IMR-90 (cell line): ENCODE data around the gene ALOX5AP. TPM values are rescaled to one million over a fixed set of nuclear protein-coding genes. Genes with fewer than 3 reads are reported as not detected.

Experiments used
- ATAC-seq: fragments of 200-7000 bp; cut with Tn5 transposase; 2 replicates; pipeline ENCODE4 v1.9.1; 2020; ENCODE audit warnings: low read depth, mild to moderate bottlenecking, moderate library complexity
- BruUV-seq: library from RNA; stranded (reverse); fragments of 400-500 nt; replicated peaks from 2 replicates; lab custom pipeline; 2021; lab: Mats Ljungman, UMichigan
- CTCF ChIA-PET: fragments of 300-600 bp; formaldehyde crosslinking; extraction: SDS; loops from one replicate; lab custom pipeline; 2021; ENCODE audit warnings: antibody characterized with exemption; lab: Yijun Ruan, JAX
- POLR2A ChIA-PET: fragments of 300-600 bp; sonication (Branson Sonifier 250); formaldehyde crosslinking; loops from one replicate; lab custom pipeline; 2022; ENCODE audit warnings: antibody characterized with exemption; ENCODE audit not compliant: unreplicated experiment; lab: Charles Lee
- DNase-seq: peaks from one replicate; pipeline ENCODE4 v3.0.0; 2013
- H2AFZ ChIP-seq: replicated peaks from 2 replicates; pipeline ENCODE3; 2013; ENCODE audit warnings: low read length, mild to moderate bottlenecking; ENCODE audit not compliant: poor library complexity
- H2AK5ac ChIP-seq: 2 replicates; pipeline ENCODE4 v1.6.1; 2013; ENCODE audit warnings: low read depth, low read length, inconsistent platforms
- H2AK9ac ChIP-seq: replicated peaks from 2 replicates; pipeline ENCODE3; 2013; ENCODE audit warnings: mild to moderate bottlenecking, low read depth, low read length, moderate library complexity; ENCODE audit not compliant: poor library complexity
- H2BK120ac ChIP-seq: 2 replicates; pipeline ENCODE4 v1.6.1; 2013; ENCODE audit warnings: low read depth, low read length, inconsistent platforms
- H2BK15ac ChIP-seq: 3 replicates; pipeline ENCODE4 v1.6.1; 2013; ENCODE audit warnings: low read depth, low read length, inconsistent platforms
- H2BK20ac ChIP-seq: 2 replicates; pipeline ENCODE4 v1.6.1; 2013; ENCODE audit warnings: low read depth, mild to moderate bottlenecking, inconsistent platforms, low read length, moderate library complexity
- H2BK5ac ChIP-seq: 2 replicates; pipeline ENCODE4 v1.6.1; 2013; ENCODE audit warnings: mild to moderate bottlenecking, low read depth, low read length, inconsistent platforms; ENCODE audit not compliant: poor library complexity, severe bottlenecking
- H3K14ac ChIP-seq: replicated peaks from 2 replicates; pipeline ENCODE4 v1.6.1; 2013; ENCODE audit warnings: low read depth, low read length, inconsistent platforms
- H3K18ac ChIP-seq: 2 replicates; pipeline ENCODE4 v1.6.1; 2013; ENCODE audit warnings: low read depth, low read length, control low read depth
- H3K23ac ChIP-seq: 2 replicates; pipeline ENCODE4 v1.6.1; 2013; ENCODE audit warnings: low read depth, low read length, inconsistent platforms
- H3K27ac ChIP-seq: 2 replicates; pipeline ENCODE4 v1.5.1; 2013; ENCODE audit warnings: mild to moderate bottlenecking, control low read depth, low read length; ENCODE audit not compliant: insufficient read depth
- H3K27me3 ChIP-seq: 2 replicates; pipeline ENCODE4 v1.6.1; 2013; ENCODE audit warnings: low read length; ENCODE audit not compliant: control insufficient read depth, insufficient read depth
- H3K36me3 ChIP-seq: 2 replicates; pipeline ENCODE4 v1.6.1; 2013; ENCODE audit warnings: low read length, mixed read lengths; ENCODE audit not compliant: control insufficient read depth, insufficient read depth
- H3K4ac ChIP-seq: 2 replicates; pipeline ENCODE4 v1.6.1; 2013; ENCODE audit warnings: low read depth, low read length, inconsistent platforms
- H3K4me1 ChIP-seq: 2 replicates; pipeline ENCODE4 v1.6.1; 2013; ENCODE audit warnings: low read length, mixed read lengths; ENCODE audit not compliant: control insufficient read depth, insufficient read depth
- H3K4me2 ChIP-seq: 2 replicates; pipeline ENCODE4 v1.6.1; 2013; ENCODE audit warnings: low read depth, mild to moderate bottlenecking, control low read depth, low read length, moderate library complexity
- H3K4me3 ChIP-seq: 2 replicates; pipeline ENCODE4 v1.5.1; 2013; ENCODE audit warnings: low read depth, mild to moderate bottlenecking, control low read depth, low read length, moderate library complexity; ENCODE audit not compliant: insufficient read depth
- H3K56ac ChIP-seq: 2 replicates; pipeline ENCODE4 v1.6.1; 2013; ENCODE audit warnings: low read length, inconsistent platforms; ENCODE audit not compliant: insufficient read depth; ENCODE audit errors: extremely low read depth
- H3K79me1 ChIP-seq, 2 experiments: 2 replicates each; pipeline ENCODE4 v1.6.1; 2013; ENCODE audit warnings: low read length in 2 of 2, inconsistent platforms in 1 of 2, low read depth in 1 of 2
- H3K9ac ChIP-seq: 2 replicates; pipeline ENCODE4 v1.6.1; 2013; ENCODE audit warnings: low read depth, low read length, control low read depth
- H3K9me1 ChIP-seq: 2 replicates; pipeline ENCODE4 v1.6.1; 2013; ENCODE audit warnings: low read length, inconsistent platforms; ENCODE audit not compliant: insufficient read depth
- H3K9me3 ChIP-seq: 2 replicates; pipeline ENCODE4 v1.6.1; 2013; ENCODE audit warnings: low read length; ENCODE audit not compliant: control insufficient read depth, insufficient read depth
- H4K20me1 ChIP-seq: 2 replicates; pipeline ENCODE4 v1.6.1; 2013; ENCODE audit warnings: low read length, inconsistent platforms; ENCODE audit not compliant: insufficient read depth
- H4K5ac ChIP-seq: 2 replicates; pipeline ENCODE4 v1.6.1; 2013; ENCODE audit warnings: mild to moderate bottlenecking, low read depth, low read length, control low read depth
- H4K8ac ChIP-seq, 2 experiments: 2 replicates each; pipeline ENCODE4 v1.6.1; 2013; ENCODE audit warnings: low read depth in 2 of 2, low read length in 2 of 2, control low read depth in 1 of 2, inconsistent platforms in 1 of 2
- H4K91ac ChIP-seq: 2 replicates; pipeline ENCODE4 v1.6.1; 2013; ENCODE audit warnings: low read depth, low read length, inconsistent platforms; ENCODE audit not compliant: insufficient read depth
- RCOR1 ChIP-seq: IDR thresholded peaks from 2 replicates; pipeline ENCODE4 v1.6.1; 2012; ENCODE audit warnings: mild to moderate bottlenecking, low read length, improper control_type of control experiment; ENCODE audit not compliant: insufficient replicate concordance
- WGBS, 2 experiments: methylation state at CpG; one replicate each; pipeline versions ENCODE4 v1.1.5 to v1.1.7; 2013; ENCODE audit warnings: missing lambda C conversion rate in 2 of 2; ENCODE audit not compliant: insufficient read length in 1 of 2; ENCODE audit errors: extremely low coverage in 2 of 2; 5-methylcytosine and 5-hydroxymethylcytosine counted together
- dilution Hi-C: fragments of 300-500 bp; cut with HindIII; formaldehyde crosslinking; loops from one replicate; pipeline ENCODE4 v1.14.3; 2018; ENCODE audit warnings: low sequenced_read_pairs; ENCODE audit not compliant: unreplicated experiment
- in situ Hi-C: fragments of 300-500 bp; cut with MboI; formaldehyde crosslinking; loops from 3 replicates; pipeline ENCODE4 v1.14.3; 2019; ENCODE audit warnings: low sequenced_read_pairs, inconsistent platforms, mixed read lengths
- intact Hi-C: fragments of 100-400 bp; cut with micrococcal nuclease; formaldehyde crosslinking; loops from 2 replicates; pipeline ENCODE4 v1.10.0; 2022
- polyA plus RNA-seq, 3 experiments: library from polyadenylated mRNA; depleted of rRNA; stranded (reverse); fragments of >200 nt; gene quantifications; 2 replicates each; pipeline ENCODE4 v1.2.3, GENCODE V29; 2012; ENCODE audit warnings: low replicate concordance in 1 of 3
- total RNA-seq: library from RNA; depleted of rRNA; stranded (reverse); fragments of >200 nt; gene quantifications from 2 replicates; pipeline ENCODE4 v1.2.3, GENCODE V29; 2012

Gene ALOX5AP
- total and polyA plus RNA-seq, 2 of the 4 experiments (the other 2 are of a cell fraction), result 0.62 TPM; not detected in 1

DNA sequence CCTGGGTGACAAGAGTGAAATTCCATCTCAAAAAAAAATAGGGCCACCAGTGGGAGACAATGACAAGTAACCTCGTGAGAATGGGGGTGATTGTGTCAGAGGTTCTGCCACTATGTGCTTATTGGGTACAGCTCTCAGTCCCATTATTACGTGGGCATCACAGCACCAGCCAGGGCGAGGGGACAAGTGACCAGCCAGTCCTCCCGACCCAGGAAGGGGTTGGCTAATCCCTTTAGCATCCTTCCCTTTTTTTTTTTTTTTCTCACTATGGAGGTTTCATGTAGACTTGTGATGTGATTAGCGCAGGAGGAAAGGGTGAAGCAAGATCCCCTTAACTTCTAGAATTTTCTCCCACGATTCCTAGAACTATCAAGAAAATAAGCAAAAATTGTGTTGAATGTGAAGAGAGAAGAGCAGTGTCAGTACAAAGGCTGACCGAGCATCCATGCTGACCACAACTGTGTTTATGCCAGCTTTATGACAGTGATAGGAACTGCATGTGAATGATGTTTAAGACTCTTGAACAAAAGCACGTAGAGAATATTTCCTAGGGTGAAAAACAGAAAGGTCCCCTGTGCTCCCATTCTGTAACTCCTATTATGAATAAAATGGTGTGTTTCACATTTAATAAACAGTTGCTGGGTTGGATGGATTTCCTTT is 50.0 kb downstream of the ALOX5AP start:
- no CpG with 5 or more reads among the region's 8 CpGs for WGBS, 2 experiments
- Histone ChIP-seq H3K9ac (no peak overlapping the region), H2AFZ (no peak overlapping the region), H2BK20ac (no peak overlapping the region), H2AK5ac (no peak overlapping the region), H3K4me2 (no peak overlapping the region), H4K5ac (no peak overlapping the region), H3K79me1 (no peaks in the 10 kb centered on the region), H3K27me3 (peaks cover 3% of the 10 kb centered on the region), H2BK120ac (no peak overlapping the region), H3K4me3 (no peak overlapping the region), H3K56ac (no peak overlapping the region), H2AK9ac (no peak overlapping the region), H3K14ac (no peak overlapping the region), H3K4me1 (peaks cover 5% of the 10 kb centered on the region), H4K91ac (no peak overlapping the region), H3K23ac (no peak overlapping the region), H3K27ac (no peak overlapping the region), H3K9me1 (peaks cover 14% of the 10 kb centered on the region; the same call in 1 of the 2 replicates), H4K8ac (no peak overlapping the region), H4K20me1 (no peaks in the 10 kb centered on the region), H3K18ac (no peak overlapping the region), H2BK15ac (no peak overlapping the region), H3K9me3 (peaks cover 4% of the 10 kb centered on the region; the same call in 1 of the 2 replicates), H3K36me3 (no peaks in the 10 kb centered on the region), H2BK5ac (no peak overlapping the region), H3K4ac (peak overlapping the region; percentile 43; the same call in 1 of the 2 replicates)
- ChIA-PET CTCF (interaction anchor here (1.5 kb wide), 1 partner anchor 8 kb away, joined by 3 read pairs; no protein-coding TSS in a partner anchor), POLR2A (no interaction called here)
- dilution Hi-C loops, result no loop called here
- in situ Hi-C loops, result no loop called here
- intact Hi-C loops, result no loop called here
- no peak for TF ChIP-seq RCOR1
- peak; percentile 15 for DNase-seq
- no TSS peak for BruUV-seq
- ATAC-seq, result no peak
